NCI-H2107 treated with DMSO at 0.1 percent for 48 hours (cell line): Measurements from ENCODE around the gene NEMP1.
"Not testable (repeated sequence)": the region's sequence is repeated elsewhere in the genome, so short reads cannot be mapped to it uniquely, and the experiment has no call there.

Source experiments
- DNase-seq: peaks from one replicate; lab custom pipeline; 2025; ENCODE audit not compliant: unreplicated experiment; lab: John Stamatoyannopoulos, UW

Gene NEMP1

GRCh38 chr12:57057067-57057751, 21.4 kb downstream of the NEMP1 start:
- no peak for DNase-seq

GRCh38 chr12:57055824-57056223, 22.8 kb downstream of the NEMP1 start:
- DNase-seq, result no peak

GRCh38 chr12:57053901-57054300, 24.7 kb downstream of the NEMP1 start:
- DNase-seq, result not testable (repeated sequence)

GRCh38 chr12:57053146-57053545, 25.4 kb downstream of the NEMP1 start:
- not testable (repeated sequence) for DNase-seq

GRCh38 chr12:57051011-57051410, 27.6 kb downstream of the NEMP1 start:
- no peak for DNase-seq

- no peak for DNase-seq
Measured at GRCh38 chr12:57049890-57050289, 28.7 kb downstream of the NEMP1 start, which contains the start of gene MYO1A. MYO1A (minus strand) TSS chr12:57050129; CDS start chr12:57048323, 1,806 bp downstream.

- DNase-seq, result no peak
Measured at GRCh38 chr12:57049119-57049446, 29.5 kb downstream of the NEMP1 start.

- DNase-seq, result no peak
Measured at GRCh38 chr12:57048423-57049118, 30.0 kb downstream of the NEMP1 start.

GRCh38 chr12:57047981-57048380, 30.6 kb downstream of the NEMP1 start:
- DNase-seq, result no peak

GRCh38 chr12:57046947-57047890, 31.4 kb downstream of the NEMP1 start:
- DNase-seq, result no peak

- DNase-seq, result no peak
Measured at GRCh38 chr12:57046086-57046791, 32.4 kb downstream of the NEMP1 start.

- DNase-seq, result no peak
Measured at GRCh38 chr12:57044889-57045288, 33.7 kb downstream of the NEMP1 start.

GRCh38 chr12:57044468-57044867, 34.1 kb downstream of the NEMP1 start:
- DNase-seq, result no peak

- DNase-seq, result no peak
Measured at GRCh38 chr12:57042695-57043094, 35.9 kb downstream of the NEMP1 start.

GRCh38 chr12:57040750-57041149, 37.8 kb downstream of the NEMP1 start:
- no peak for DNase-seq

GRCh38 chr12:57040211-57040610, 38.4 kb downstream of the NEMP1 start:
- DNase-seq, result no peak

GRCh38 chr12:57039016-57039798, 39.4 kb downstream of the NEMP1 start:
- no peak for DNase-seq

- no peak for DNase-seq
Measured at GRCh38 chr12:57037264-57037663, 41.3 kb downstream of the NEMP1 start.

- DNase-seq, result no peak
Measured at GRCh38 chr12:57033431-57033830, 45.2 kb downstream of the NEMP1 start.

GRCh38 chr12:57031789-57032188, 46.8 kb downstream of the NEMP1 start:
- DNase-seq, result no peak
